ENCODE data around the gene KRTAP12-1.

DNA sequence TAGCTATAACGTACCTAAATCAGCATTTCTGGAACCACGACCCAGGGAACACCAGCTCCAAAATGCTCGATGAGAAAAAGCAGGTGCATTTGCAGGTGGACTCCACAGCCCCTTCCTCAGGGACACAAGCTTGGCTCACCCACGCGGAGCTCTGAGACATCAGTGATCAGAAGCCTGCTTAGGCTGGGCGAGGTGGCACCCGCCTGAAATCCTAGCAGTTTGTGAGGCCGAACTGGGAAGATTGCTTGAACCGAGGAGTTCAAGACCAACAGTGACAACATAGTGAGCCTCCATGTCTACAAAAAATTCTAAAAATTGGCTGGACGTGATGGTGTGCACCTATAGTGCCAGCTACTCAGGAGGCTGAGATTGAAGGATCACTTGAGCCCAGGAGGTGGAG lies 31.9 kb upstream of the KRTAP12-1 start:
- TF ChIP-seq POU5F1 (IDR thresholded peaks at IDR 0.05; ENCODE audit: low read depth, low read length) (no peak), POLR2A (IDR thresholded peaks at IDR 0.05; ENCODE audit: control extremely low read depth in 1 of 2, low read depth in 2 of 2, low read length in 2 of 2) (no peak), EGR1 (IDR thresholded peaks at IDR 0.05; ENCODE audit: borderline replicate concordance, low read depth, low read length) (no peak), PHF8 (conservative IDR thresholded peaks at IDR 0.05; ENCODE audit: low read depth, low read length) (no peak), SIN3A (conservative IDR thresholded peaks at IDR 0.05 in 1 of 2, IDR thresholded peaks at IDR 0.05 in 1 of 2; ENCODE audit: low read depth in 1 of 2, low read length in 2 of 2) (no peak), ASH2L (IDR thresholded peaks at IDR 0.05; ENCODE audit: low read length) (no peak)
- TF ChIP-seq, protein P1, sequence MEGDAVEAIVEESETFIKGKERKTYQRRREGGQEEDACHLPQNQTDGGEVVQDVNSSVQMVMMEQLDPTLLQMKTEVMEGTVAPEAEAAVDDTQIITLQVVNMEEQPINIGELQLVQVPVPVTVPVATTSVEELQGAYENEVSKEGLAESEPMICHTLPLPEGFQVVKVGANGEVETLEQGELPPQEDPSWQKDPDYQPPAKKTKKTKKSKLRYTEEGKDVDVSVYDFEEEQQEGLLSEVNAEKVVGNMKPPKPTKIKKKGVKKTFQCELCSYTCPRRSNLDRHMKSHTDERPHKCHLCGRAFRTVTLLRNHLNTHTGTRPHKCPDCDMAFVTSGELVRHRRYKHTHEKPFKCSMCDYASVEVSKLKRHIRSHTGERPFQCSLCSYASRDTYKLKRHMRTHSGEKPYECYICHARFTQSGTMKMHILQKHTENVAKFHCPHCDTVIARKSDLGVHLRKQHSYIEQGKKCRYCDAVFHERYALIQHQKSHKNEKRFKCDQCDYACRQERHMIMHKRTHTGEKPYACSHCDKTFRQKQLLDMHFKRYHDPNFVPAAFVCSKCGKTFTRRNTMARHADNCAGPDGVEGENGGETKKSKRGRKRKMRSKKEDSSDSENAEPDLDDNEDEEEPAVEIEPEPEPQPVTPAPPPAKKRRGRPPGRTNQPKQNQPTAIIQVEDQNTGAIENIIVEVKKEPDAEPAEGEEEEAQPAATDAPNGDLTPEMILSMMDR (IDR thresholded peaks at IDR 0.05; ENCODE audit: control extremely low read depth in 1 of 3, insufficient read depth in 1 of 3, low read depth in 1 of 3, low read length in 3 of 3): no peak

All from H1 (cell line).